DMS114 treated with DMSO at 0.1 percent for 48 hours (cell line): ENCODE results near the gene ZNF350.
"Not testable (repeated sequence)": the region's sequence is repeated elsewhere in the genome, so short reads cannot be mapped to it uniquely, and the experiment has no call there.

Source experiments
- DNase-seq: peaks from one replicate; lab custom pipeline; 2025; ENCODE audit not compliant: unreplicated experiment; lab: John Stamatoyannopoulos, UW

ZNF350 gene

GRCh38 chr19:51975787-51976186 is 10.9 kb downstream of the ZNF350 start:
- DNase-seq = not testable (repeated sequence)

GRCh38 chr19:51971624-51972023 is 15.0 kb downstream of the ZNF350 start:
- DNase-seq = no peak

GRCh38 chr19:51970718-51971117 is 15.9 kb downstream of the ZNF350 start:
- no peak for DNase-seq

- DNase-seq = no peak
Observed at GRCh38 chr19:51965583-51965982, 21.1 kb downstream of the ZNF350 start.

- not testable (repeated sequence) for DNase-seq
Observed at GRCh38 chr19:51960621-51961233, 25.9 kb downstream of the ZNF350 start.

- no peak for DNase-seq
Observed at GRCh38 chr19:51959791-51960190, 26.8 kb downstream of the ZNF350 start.

GRCh38 chr19:51957846-51958245 is 28.8 kb downstream of the ZNF350 start:
- not testable (repeated sequence) for DNase-seq

GRCh38 chr19:51948975-51949374 is 37.7 kb downstream of the ZNF350 start:
- DNase-seq = no peak

GRCh38 chr19:51946602-51947001 is 40.0 kb downstream of the ZNF350 start:
- no peak for DNase-seq

GRCh38 chr19:51944798-51945552 is 41.7 kb downstream of the ZNF350 start:
- DNase-seq = no peak

GRCh38 chr19:51938936-51939335 is 47.7 kb downstream of the ZNF350 start:
- DNase-seq = no peak

- DNase-seq = no peak
Observed at GRCh38 chr19:51931921-51932320, 54.7 kb downstream of the ZNF350 start.

GRCh38 chr19:51927859-51928258 is 58.8 kb downstream of the ZNF350 start:
- no peak for DNase-seq

- peak; percentile 95 for DNase-seq
Observed at GRCh38 chr19:51926784-51927741, 59.6 kb downstream of the ZNF350 start, which contains the start of gene ZNF613. Gene ZNF613, plus strand, starts transcription at chr19:51927472. Its CDS starts 8,749 bp downstream, at chr19:51936221.

- no peak for DNase-seq
Observed at GRCh38 chr19:51926426-51926783, 60.2 kb downstream of the ZNF350 start.

- no peak for DNase-seq
Observed at GRCh38 chr19:51921949-51922348, 64.7 kb downstream of the ZNF350 start.

GRCh38 chr19:51919606-51920005 is 67.0 kb downstream of the ZNF350 start:
- DNase-seq = no peak

- no peak for DNase-seq
Observed at GRCh38 chr19:51916167-51916566, 70.5 kb downstream of the ZNF350 start.

- DNase-seq = peak; percentile 5
Observed at GRCh38 chr19:51915324-51915867, 71.2 kb downstream of the ZNF350 start.
